ENCODE data around the gene EMC6. TPM values are rescaled to one million over a fixed set of nuclear protein-coding genes. Genes with fewer than 3 reads are reported as not detected.
A peak's percentile ranks its signal among the peaks of the same experiment; 100 is the strongest.

EMC6 gene
- total RNA-seq, 4 donors from 2014 or later = 8.5 to 25.3 (median 13.8) TPM

- H3K27ac ChIP-seq = peak overlapping the region in 2 of 4 donors; percentile 14 to 78
- no peaks in the 10 kb centered on the region for H3K9me3 ChIP-seq
- TF ChIP-seq POLR2AphosphoS5 (IDR thresholded peaks at IDR 0.05) = no peak
- TF ChIP-seq EP300 (IDR thresholded peaks at IDR 0.05) = no peak
- no peak for ATAC-seq
- no peak overlapping the region for H3K4me3 ChIP-seq
- WGBS, 2 donors (ENCODE audit: low coverage in 1 of 2) = 100% methylated on average over 1 of the region's 7 CpGs
- H3K36me3 ChIP-seq = peaks cover 0 to 40% of the 10 kb centered on the region in 2 donors
- H3K4me1 ChIP-seq = peaks cover 0 to 34% (median 19%) of the 10 kb centered on the region in 3 donors
- H3K27me3 ChIP-seq = no peaks in the 10 kb centered on the region
These were observed 11.1 kb upstream of the EMC6 start for GRCh38 chr17:3657588-3657869.

- Histone ChIP-seq H3K4me1 (peaks cover 0 to 34% (median 19%) of the 10 kb centered on the region in 3 donors), H3K4me3 (no peak overlapping the region), H3K27ac (peak overlapping the region in 3 of 4 donors; percentile 73 to 89 (median 78)), H3K36me3 (peaks cover 0 to 46% of the 10 kb centered on the region in 2 donors), H3K9me3 (no peaks in the 10 kb centered on the region), H3K27me3 (no peaks in the 10 kb centered on the region)
- WGBS, 2 donors (ENCODE audit: low coverage in 1 of 2) = 69 to 83% methylated on average over 6 to 16 of the region's 42 CpGs
- TF ChIP-seq CTCF (IDR thresholded peaks at IDR 0.05) = no peak
- TF ChIP-seq POLR2A (IDR thresholded peaks at IDR 0.05) = no peak
- TF ChIP-seq POLR2AphosphoS5 (IDR thresholded peaks at IDR 0.05) = no peak
- TF ChIP-seq EP300 (IDR thresholded peaks at IDR 0.05) = no peak
- no peak for ATAC-seq
These were observed 10.5 kb upstream of the EMC6 start for GRCh38 chr17:3657874-3658783.

- no peak for ATAC-seq
- peak overlapping the region; percentile 51 to 89 (median 76) for H3K27ac ChIP-seq
- WGBS, 2 donors (ENCODE audit: low coverage in 1 of 2) = 40% methylated on average over 2 of the region's 22 CpGs; no CpG with 5 or more reads in 1 of the 2 donors
- H3K4me3 ChIP-seq = no peak overlapping the region
- no peaks in the 10 kb centered on the region for H3K9me3 ChIP-seq
- H3K27me3 ChIP-seq = no peaks in the 10 kb centered on the region
- H3K36me3 ChIP-seq = peaks cover 0 to 54% of the 10 kb centered on the region in 2 donors
- TF ChIP-seq POLR2AphosphoS5 (IDR thresholded peaks at IDR 0.05) (no peak), CTCF (IDR thresholded peaks at IDR 0.05) (no peak), EP300 (IDR thresholded peaks at IDR 0.05) (no peak), POLR2A (IDR thresholded peaks at IDR 0.05) (no peak)
- peaks cover 0 to 34% (median 19%) of the 10 kb centered on the region in 3 donors for H3K4me1 ChIP-seq
These were observed 9.7 kb upstream of the EMC6 start for GRCh38 chr17:3658784-3659449.

GRCh38 chr17:3659541-3660111, 9.0 kb upstream of the EMC6 start:
- TF ChIP-seq EP300 (IDR thresholded peaks at IDR 0.05) (no peak), POLR2A (IDR thresholded peaks at IDR 0.05) (no peak), CTCF (IDR thresholded peaks at IDR 0.05) (peak in 3 of 4 experiments; percentile 10 to 55 (median 50)), POLR2AphosphoS5 (IDR thresholded peaks at IDR 0.05) (peak; percentile 70)
- H3K36me3 ChIP-seq = peaks cover 0 to 61% of the 10 kb centered on the region in 2 donors
- H3K9me3 ChIP-seq = no peaks in the 10 kb centered on the region
- 37% methylated on average over 2 of the region's 22 CpGs; no CpG with 5 or more reads in 1 of the 2 donors for WGBS, 2 donors (ENCODE audit: low coverage in 1 of 2)
- H3K27me3 ChIP-seq = no peaks in the 10 kb centered on the region
- H3K4me3 ChIP-seq = no peak overlapping the region
- peaks cover 0 to 34% (median 19%) of the 10 kb centered on the region in 3 donors for H3K4me1 ChIP-seq
- H3K27ac ChIP-seq = peak overlapping the region; percentile 51 to 89 (median 76)
- peak; percentile 78 for ATAC-seq

GRCh38 chr17:3660311-3660891, 8.2 kb upstream of the EMC6 start:
- Histone ChIP-seq H3K27ac (peak overlapping the region; percentile 9 to 89 (median 76)), H3K9me3 (no peaks in the 10 kb centered on the region), H3K36me3 (peaks cover 0 to 60% of the 10 kb centered on the region in 2 donors), H3K4me1 (peaks cover 0 to 41% (median 19%) of the 10 kb centered on the region in 3 donors), H3K27me3 (no peaks in the 10 kb centered on the region), H3K4me3 (no peak overlapping the region)
- no peak for TF ChIP-seq POLR2AphosphoS5 (IDR thresholded peaks at IDR 0.05)
- no peak for TF ChIP-seq EP300 (IDR thresholded peaks at IDR 0.05)
- no peak for TF ChIP-seq CTCF (IDR thresholded peaks at IDR 0.05)
- TF ChIP-seq POLR2A (IDR thresholded peaks at IDR 0.05) = no peak
- no peak for ATAC-seq
- WGBS, 2 donors (ENCODE audit: low coverage in 1 of 2) = 80% methylated on average over 3 of the region's 23 CpGs; no CpG with 5 or more reads in 1 of the 2 donors

Measured in gastroesophageal sphincter (tissue), 4 donors.